PC-3 (cell line): Measurements from ENCODE around the gene BRD4. TPM values are rescaled to one million over a fixed set of nuclear protein-coding genes. Genes with fewer than 3 reads are reported as not detected.

Experiments
- ATAC-seq: fragments of 200-7000 bp; cut with Tn5 transposase; 2 replicates; pipeline ENCODE4 v1.9.1; 2020; ENCODE audit warnings: mild to moderate bottlenecking, moderate library complexity
- BruUV-seq: library from RNA; stranded (reverse); fragments of 400-500 nt; replicated peaks from 2 replicates; lab custom pipeline; 2021; lab: Mats Ljungman, UMichigan
- CTCF ChIA-PET: fragments of 300-600 bp; sonication (Branson Sonifier 250); formaldehyde crosslinking; loops from one replicate; lab custom pipeline; 2022; ENCODE audit warnings: antibody characterized with exemption; lab: Charles Lee
- POLR2A ChIA-PET: fragments of 300-600 bp; sonication (Branson Sonifier 250); formaldehyde crosslinking; loops from one replicate; lab custom pipeline; 2022; ENCODE audit warnings: antibody characterized with exemption; ENCODE audit not compliant: unreplicated experiment; lab: Charles Lee
- DNase-seq: peaks from one replicate; pipeline ENCODE4 v3.0.0-alpha.2; 2015
- H2AFZ ChIP-seq: fragments of 300-600 bp; sonication (generic); 2 replicates; pipeline ENCODE4 v1.6.0; 2016; ENCODE audit warnings: antibody characterized with exemption, low read length
- H3F3A ChIP-seq: fragments of 300-600 bp; sonication (generic); one replicate; pipeline ENCODE4 v1.6.0; 2017; ENCODE audit warnings: antibody characterized with exemption, low read length, control low read depth, mild to moderate bottlenecking; ENCODE audit not compliant: unreplicated experiment
- H3K27ac ChIP-seq: fragments of 300-600 bp; sonication (generic); 2 replicates; pipeline ENCODE4 v1.5.1; 2016; ENCODE audit warnings: mild to moderate bottlenecking, low read length
- H3K27me3 ChIP-seq: fragments of 300-600 bp; sonication (generic); 2 replicates; pipeline ENCODE4 v1.6.1; 2016; ENCODE audit warnings: low read length, mixed read lengths
- H3K36me3 ChIP-seq: fragments of 300-600 bp; sonication (generic); 2 replicates; pipeline ENCODE4 v1.6.1; 2016; ENCODE audit warnings: low read depth, mixed run types, low read length, mixed read lengths
- H3K4me1 ChIP-seq: fragments of 300-600 bp; sonication (generic); 2 replicates; pipeline ENCODE4 v1.5.1; 2016; ENCODE audit warnings: low read length; ENCODE audit not compliant: insufficient read depth
- H3K4me2 ChIP-seq: fragments of 300-600 bp; sonication (generic); 2 replicates; pipeline ENCODE4 v1.6.0; 2016; ENCODE audit warnings: low read length
- H3K4me3 ChIP-seq: fragments of 300-600 bp; sonication (generic); 2 replicates; pipeline ENCODE4 v1.5.1; 2016; ENCODE audit warnings: mild to moderate bottlenecking, low read length, mixed read lengths
- H3K79me2 ChIP-seq: fragments of 300-600 bp; sonication (generic); 2 replicates; pipeline ENCODE4 v1.6.1; 2017; ENCODE audit warnings: low read length, mixed read lengths
- H3K9ac ChIP-seq: fragments of 300-600 bp; sonication (generic); 2 replicates; pipeline ENCODE4 v1.6.0; 2016; ENCODE audit warnings: mild to moderate bottlenecking, low read length
- H3K9me2 ChIP-seq: fragments of 300-600 bp; sonication (generic); replicated peaks from 2 replicates; pipeline ENCODE4 v1.6.1; 2016; ENCODE audit warnings: mixed run types, low read length, mixed read lengths
- H3K9me3 ChIP-seq: fragments of 300-600 bp; sonication (generic); 2 replicates; pipeline ENCODE4 v1.6.1; 2016; ENCODE audit warnings: low read length, mixed read lengths
- H4K20me1 ChIP-seq: fragments of 300-600 bp; sonication (generic); 2 replicates; pipeline ENCODE4 v1.6.1; 2016; ENCODE audit warnings: low read length, mixed read lengths
- EZH2 ChIP-seq: fragments of 300-600 bp; sonication (generic); IDR thresholded peaks from one replicate; pipeline ENCODE4 v1.6.1; 2017; ENCODE audit warnings: antibody characterized with exemption, mild to moderate bottlenecking, low read length; ENCODE audit not compliant: unreplicated experiment
- EZH2phosphoT487 ChIP-seq: fragments of 300-600 bp; sonication (generic); IDR thresholded peaks from 2 replicates; pipeline ENCODE4 v1.6.1; 2018; ENCODE audit warnings: mild to moderate bottlenecking, antibody characterized with exemption, low read length, borderline replicate concordance
- intact Hi-C: fragments of 100-400 bp; cut with micrococcal nuclease; formaldehyde crosslinking; loops from 2 replicates; pipeline ENCODE4 v1.9.0; 2023
- total RNA-seq: library from RNA; depleted of rRNA; stranded (reverse); fragments of >200 nt; gene quantifications from 2 replicates; pipeline ENCODE4 v1.2.3, GENCODE V29; 2014
- TF ChIP-seq, protein P1 (sequence below): fragments of 300-600 bp; sonication (generic); conservative IDR thresholded peaks from 2 replicates; pipeline ENCODE4 v1.5.1; 2017; ENCODE audit warnings: antibody characterized with exemption, low read depth, mild to moderate bottlenecking, low read length

The BRD4 gene
- total RNA-seq, 1 experiment from 2014 or later, result 20.9 TPM

- Histone ChIP-seq H3K36me3 (no peaks in the 10 kb centered on the region), H3K4me1 (peaks cover 25% of the 10 kb centered on the region), H3K27me3 (no peaks in the 10 kb centered on the region), H3F3A (no peaks in the 10 kb centered on the region), H3K4me2 (peak overlapping the region; percentile 75), H3K27ac (peak overlapping the region; percentile 89), H3K9ac (peak overlapping the region; percentile 83), H2AFZ (0 out of 2 replicates have a peak overlapping the region, but pooled peaks have one; percentile 48), H3K4me3 (peak overlapping the region; percentile 57), H3K9me3 (no peaks in the 10 kb centered on the region), H3K9me2 (no peaks in the 10 kb centered on the region), H4K20me1 (no peaks in the 10 kb centered on the region), H3K79me2 (peaks cover 18% of the 10 kb centered on the region)
- ChIA-PET CTCF (interaction anchor here (0.6 to 0.7 kb wide), 3 partner anchors 9 to 609 kb away, joined by 3 to 6 read pairs (median 4); no protein-coding TSS in a partner anchor), POLR2A (interaction anchor here (0.7 kb wide), 1 partner anchor 271 kb away, joined by 10 read pairs; no protein-coding TSS in a partner anchor)
- BruUV-seq, result no TSS peak
- ATAC-seq (peak; percentile 53), DNase-seq (peak; percentile 96)
- TF ChIP-seq, protein P1, sequence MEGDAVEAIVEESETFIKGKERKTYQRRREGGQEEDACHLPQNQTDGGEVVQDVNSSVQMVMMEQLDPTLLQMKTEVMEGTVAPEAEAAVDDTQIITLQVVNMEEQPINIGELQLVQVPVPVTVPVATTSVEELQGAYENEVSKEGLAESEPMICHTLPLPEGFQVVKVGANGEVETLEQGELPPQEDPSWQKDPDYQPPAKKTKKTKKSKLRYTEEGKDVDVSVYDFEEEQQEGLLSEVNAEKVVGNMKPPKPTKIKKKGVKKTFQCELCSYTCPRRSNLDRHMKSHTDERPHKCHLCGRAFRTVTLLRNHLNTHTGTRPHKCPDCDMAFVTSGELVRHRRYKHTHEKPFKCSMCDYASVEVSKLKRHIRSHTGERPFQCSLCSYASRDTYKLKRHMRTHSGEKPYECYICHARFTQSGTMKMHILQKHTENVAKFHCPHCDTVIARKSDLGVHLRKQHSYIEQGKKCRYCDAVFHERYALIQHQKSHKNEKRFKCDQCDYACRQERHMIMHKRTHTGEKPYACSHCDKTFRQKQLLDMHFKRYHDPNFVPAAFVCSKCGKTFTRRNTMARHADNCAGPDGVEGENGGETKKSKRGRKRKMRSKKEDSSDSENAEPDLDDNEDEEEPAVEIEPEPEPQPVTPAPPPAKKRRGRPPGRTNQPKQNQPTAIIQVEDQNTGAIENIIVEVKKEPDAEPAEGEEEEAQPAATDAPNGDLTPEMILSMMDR, result 0 out of 2 replicates have a peak, but pooled peaks have one; percentile 14
- TF ChIP-seq EZH2phosphoT487, result no peak
- intact Hi-C loops, result no loop called here
Observed at GRCh38 chr19:15195371-15196334, 136.7 kb downstream of the BRD4 start.

- CTCF ChIA-PET, result no interaction called here
- BruUV-seq, result no TSS peak
- no peaks in the 10 kb centered on the region for H3K9me2 ChIP-seq
- no peak overlapping the region for H2AFZ ChIP-seq
- POLR2A ChIA-PET, result no interaction called here
- H3F3A ChIP-seq, result no peaks in the 10 kb centered on the region
- peak overlapping the region; percentile 89 for H3K27ac ChIP-seq
- ATAC-seq, result no peak
- H3K79me2 ChIP-seq, result peaks cover 14% of the 10 kb centered on the region; the same call in 1 of the 2 replicates
- H3K9me3 ChIP-seq, result no peaks in the 10 kb centered on the region
- intact Hi-C loops, result no loop called here
- H3K9ac ChIP-seq, result peak overlapping the region; percentile 83
- H4K20me1 ChIP-seq, result no peaks in the 10 kb centered on the region
- DNase-seq, result no peak
- H3K27me3 ChIP-seq, result no peaks in the 10 kb centered on the region
- H3K4me3 ChIP-seq, result peak overlapping the region; percentile 57
- no peak for TF ChIP-seq EZH2
- peak overlapping the region; percentile 75 for H3K4me2 ChIP-seq
- H3K4me1 ChIP-seq, result peaks cover 25% of the 10 kb centered on the region
- H3K36me3 ChIP-seq, result no peaks in the 10 kb centered on the region
Observed at GRCh38 chr19:15194938-15195337, 137.4 kb downstream of the BRD4 start.

DNA sequence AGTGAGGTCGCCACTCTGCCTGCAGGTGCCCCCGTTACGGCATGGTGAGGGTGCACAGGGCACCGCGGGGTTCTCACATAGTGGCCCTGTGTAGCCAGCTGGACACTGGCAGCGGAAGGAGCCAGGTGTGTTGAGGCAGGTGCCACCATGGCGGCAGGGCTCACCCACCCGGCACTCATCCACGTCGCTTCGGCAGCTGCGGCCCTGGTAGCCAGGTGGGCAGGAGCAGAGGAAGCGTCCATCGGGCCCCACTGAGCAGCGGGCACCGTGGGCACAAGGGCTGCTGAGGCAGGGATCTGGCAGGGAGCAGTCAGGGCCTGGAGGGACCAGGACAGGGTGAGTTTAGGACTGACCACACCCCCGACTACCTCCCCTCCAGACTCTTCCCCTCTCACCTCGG is 140.4 kb downstream of the BRD4 start:
- no peak overlapping the region for H3K4me3 ChIP-seq
- H3K79me2 ChIP-seq, result peaks cover 6% of the 10 kb centered on the region; the same call in 1 of the 2 replicates
- H3K27me3 ChIP-seq, result no peaks in the 10 kb centered on the region
- no peak overlapping the region for H2AFZ ChIP-seq
- no TSS peak for BruUV-seq
- TF ChIP-seq EZH2phosphoT487 (no peak), EZH2 (no peak)
- TF ChIP-seq, protein P1, result no peak
- H3K27ac ChIP-seq, result no peak overlapping the region
- no peaks in the 10 kb centered on the region for H3K9me3 ChIP-seq
- no peaks in the 10 kb centered on the region for H3F3A ChIP-seq
- no peaks in the 10 kb centered on the region for H4K20me1 ChIP-seq
- POLR2A ChIA-PET, result no interaction called here
- peaks cover 13% of the 10 kb centered on the region for H3K4me1 ChIP-seq
- H3K9ac ChIP-seq, result no peak overlapping the region
- DNase-seq (no peak), ATAC-seq (no peak)
- no peaks in the 10 kb centered on the region for H3K9me2 ChIP-seq
- intact Hi-C loops, result no loop called here
- CTCF ChIA-PET, result no interaction called here
- no peaks in the 10 kb centered on the region for H3K36me3 ChIP-seq
- H3K4me2 ChIP-seq, result no peak overlapping the region
